Liver (tissue), 9 donors: ENCODE results near the gene TUBB4A. TPM values are rescaled to one million over a fixed set of nuclear protein-coding genes. Genes with fewer than 3 reads are reported as not detected.

Source experiments
- DNase-seq: peaks from one replicate; pipeline ENCODE4 v3.0.0-alpha.2; 2017; ENCODE audit warnings: low spot score
- H3K27ac ChIP-seq, 2 donors: one replicate each; pipeline ENCODE4 v1.7.0; 2013; ENCODE audit warnings: inconsistent platforms in 2 of 2, low read length in 2 of 2, control low read depth in 1 of 2, low read depth in 1 of 2, mild to moderate bottlenecking in 1 of 2
- H3K27me3 ChIP-seq, 4 donors: one replicate each; pipeline versions ENCODE4 v1.6.1 to v1.7.0; 2013; ENCODE audit warnings: low read length in 3 of 4, inconsistent platforms in 1 of 4, mild to moderate bottlenecking in 1 of 4, moderate library complexity in 1 of 4; ENCODE audit not compliant: control insufficient read depth in 4 of 4, insufficient read depth in 4 of 4
- H3K36me3 ChIP-seq, 4 donors: one replicate each; pipeline versions ENCODE4 v1.6.1 to v1.7.0; 2013; ENCODE audit warnings: low read length in 3 of 4, mild to moderate bottlenecking in 3 of 4, low read depth in 1 of 4, moderate library complexity in 1 of 4; ENCODE audit not compliant: control insufficient read depth in 4 of 4, insufficient read depth in 3 of 4
- H3K4me1 ChIP-seq, 4 donors: one replicate each; pipeline versions ENCODE4 v1.6.1 to v1.7.0; 2013; ENCODE audit warnings: low read length in 3 of 4, mild to moderate bottlenecking in 3 of 4, moderate library complexity in 1 of 4; ENCODE audit not compliant: control insufficient read depth in 4 of 4, insufficient read depth in 4 of 4
- H3K4me3 ChIP-seq, 3 donors: one replicate each; pipeline versions ENCODE4 v1.6.1 to v1.7.0; 2013; ENCODE audit warnings: low read length in 3 of 3, control low read depth in 1 of 3, low read depth in 1 of 3, mild to moderate bottlenecking in 1 of 3
- H3K9ac ChIP-seq, 2 donors: one replicate each; pipeline ENCODE4 v1.7.0; 2013; ENCODE audit warnings: low read length in 2 of 2, mild to moderate bottlenecking in 2 of 2, moderate library complexity in 2 of 2, control low read depth in 1 of 2, low read depth in 1 of 2
- H3K9me3 ChIP-seq, 4 donors: one replicate each; pipeline versions ENCODE4 v1.6.1 to v1.7.0; 2013; ENCODE audit warnings: low read length in 3 of 4; ENCODE audit not compliant: control insufficient read depth in 4 of 4
- CTCF ChIP-seq: fragments of 150-350 bp; IDR thresholded peaks from 2 replicates; pipeline ENCODE4 v1.5.1; 2017; ENCODE audit warnings: improper control_type of control experiment, low read depth, low read length; ENCODE audit not compliant: missing input control
- EGR1 ChIP-seq, 2 donors: IDR thresholded peaks; 2 replicates each; pipeline ENCODE4 v1.6.1; 2016 to 2018; ENCODE audit warnings: antibody characterized with exemption in 2 of 2, low read depth in 2 of 2
- FOXA1 ChIP-seq: IDR thresholded peaks from 2 replicates; pipeline ENCODE4 v1.6.1; 2016; ENCODE audit warnings: antibody characterized with exemption
- FOXA2 ChIP-seq: IDR thresholded peaks from 2 replicates; pipeline ENCODE4 v1.6.1; 2016; ENCODE audit warnings: antibody characterized with exemption
- GABPA ChIP-seq, 2 donors: IDR thresholded peaks in 1 of 2; conservative IDR thresholded peaks in 1 of 2; 2 replicates each; pipeline ENCODE4 v1.6.1; 2016; ENCODE audit warnings: antibody characterized with exemption in 2 of 2, mild to moderate bottlenecking in 1 of 2, moderate library complexity in 1 of 2
- HNF4A ChIP-seq, 2 donors: conservative IDR thresholded peaks; 2 replicates each; pipeline ENCODE4 v1.6.1; 2016; ENCODE audit warnings: antibody characterized with exemption in 2 of 2, mild to moderate bottlenecking in 2 of 2
- HNF4G ChIP-seq: IDR thresholded peaks from 2 replicates; pipeline ENCODE4 v1.6.1; 2016; ENCODE audit warnings: antibody characterized with exemption
- JUND ChIP-seq, 2 donors: IDR thresholded peaks; 2 replicates each; pipeline ENCODE4 v1.6.1; 2016; ENCODE audit warnings: antibody characterized with exemption in 2 of 2
- NR2F2 ChIP-seq: IDR thresholded peaks from 2 replicates; pipeline ENCODE4 v1.6.1; 2016; ENCODE audit warnings: antibody characterized with exemption
- RAD21 ChIP-seq, 2 donors: IDR thresholded peaks; 2 replicates each; pipeline ENCODE4 v1.6.1; 2016; ENCODE audit warnings: antibody characterized with exemption in 2 of 2, mild to moderate bottlenecking in 2 of 2
- RXRA ChIP-seq, 2 donors: IDR thresholded peaks; 2 replicates each; pipeline ENCODE4 v1.6.1; 2017 to 2018; ENCODE audit warnings: antibody characterized with exemption in 2 of 2, mild to moderate bottlenecking in 1 of 2
- SP1 ChIP-seq: IDR thresholded peaks from 2 replicates; pipeline ENCODE4 v1.6.1; 2018; ENCODE audit warnings: antibody characterized with exemption, mild to moderate bottlenecking
- TAF1 ChIP-seq: conservative IDR thresholded peaks from 2 replicates; pipeline ENCODE4 v1.6.1; 2016; ENCODE audit warnings: antibody characterized with exemption, mild to moderate bottlenecking
- YY1 ChIP-seq: IDR thresholded peaks from 2 replicates; pipeline ENCODE4 v1.6.1; 2016; ENCODE audit warnings: antibody characterized with exemption, mild to moderate bottlenecking
- WGBS: extraction: QIAGEN DNeasy Blood & Tissue Kit; methylation state at CpG from one replicate; pipeline ENCODE4 v1.1.7; 2013; 5-methylcytosine and 5-hydroxymethylcytosine counted together
- polyA plus RNA-seq, 2 donors: library from polyadenylated mRNA; stranded (reverse) in 1 of 2; unstranded in 1 of 2; fragments of 200-250 nt in 1 of 2; fragments of >200 nt in 1 of 2; fragmentation: Nextera tagmentation in 1 of 2; extraction: Ambion mirVana in 1 of 2; gene quantifications; one replicate each; pipeline versions ENCODE4 v1.2.1 to v1.2.3, GENCODE V29; 2013 to 2015
- total RNA-seq, 2 donors: library from RNA; depleted of rRNA; stranded (reverse); fragments of >200 nt; gene quantifications; one replicate each; pipeline ENCODE4 v1.2.3, GENCODE V29; 2014
- TF ChIP-seq, protein P1 (sequence below): IDR thresholded peaks from 2 replicates; pipeline ENCODE4 v1.6.1; 2016; ENCODE audit warnings: antibody characterized with exemption
- TF ChIP-seq, protein P2 (sequence below): IDR thresholded peaks from 2 replicates; pipeline ENCODE4 v1.6.1; 2016; ENCODE audit warnings: antibody characterized with exemption
- TF ChIP-seq, protein P3 (sequence below): IDR thresholded peaks from 2 replicates; pipeline ENCODE4 v1.6.1; 2016; ENCODE audit warnings: antibody characterized with exemption, mild to moderate bottlenecking
- donor health status: healthy.
- donor health status: healthy.
- donor health status: healthy.
- donor health status: healthy.
- donor health status: healthy.

Gene TUBB4A
- total and polyA plus RNA-seq, 4 donors: 0.25 to 1.9 (median 0.96) TPM

- no peak for DNase-seq
- H3K36me3 ChIP-seq: no peaks in the 10 kb centered on the region
- H3K4me1 ChIP-seq: peaks cover 0 to 15% (median 2%) of the 10 kb centered on the region in 4 donors
- no peaks in the 10 kb centered on the region for H3K27me3 ChIP-seq
- peak overlapping the region in 2 of 3 donors; percentile 34 to 42 for H3K4me3 ChIP-seq
- H3K9me3 ChIP-seq: no peaks in the 10 kb centered on the region
- H3K9ac ChIP-seq: peak overlapping the region in 1 of 2 donors; percentile 63
- peak overlapping the region in 1 of 2 donors; percentile 62 for H3K27ac ChIP-seq
- WGBS: 82% methylated on average over 10 of the region's 10 CpGs
- TF ChIP-seq RAD21 (IDR thresholded peaks at IDR 0.05) (no peak), HNF4A (conservative IDR thresholded peaks at IDR 0.05) (no peak), FOXA1 (no peak), NR2F2 (no peak), YY1 (no peak), SP1 (no peak), RXRA (IDR thresholded peaks at IDR 0.05) (no peak), HNF4G (no peak), FOXA2 (no peak), JUND (IDR thresholded peaks at IDR 0.05) (no peak), TAF1 (no peak), EGR1 (IDR thresholded peaks at IDR 0.05; ENCODE audit: low read depth in 2 of 2) (no peak), CTCF (no peak), GABPA (IDR thresholded peaks at IDR 0.05 in 1 of 2, conservative IDR thresholded peaks at IDR 0.05 in 1 of 2) (no peak)
- TF ChIP-seq, protein P1, sequence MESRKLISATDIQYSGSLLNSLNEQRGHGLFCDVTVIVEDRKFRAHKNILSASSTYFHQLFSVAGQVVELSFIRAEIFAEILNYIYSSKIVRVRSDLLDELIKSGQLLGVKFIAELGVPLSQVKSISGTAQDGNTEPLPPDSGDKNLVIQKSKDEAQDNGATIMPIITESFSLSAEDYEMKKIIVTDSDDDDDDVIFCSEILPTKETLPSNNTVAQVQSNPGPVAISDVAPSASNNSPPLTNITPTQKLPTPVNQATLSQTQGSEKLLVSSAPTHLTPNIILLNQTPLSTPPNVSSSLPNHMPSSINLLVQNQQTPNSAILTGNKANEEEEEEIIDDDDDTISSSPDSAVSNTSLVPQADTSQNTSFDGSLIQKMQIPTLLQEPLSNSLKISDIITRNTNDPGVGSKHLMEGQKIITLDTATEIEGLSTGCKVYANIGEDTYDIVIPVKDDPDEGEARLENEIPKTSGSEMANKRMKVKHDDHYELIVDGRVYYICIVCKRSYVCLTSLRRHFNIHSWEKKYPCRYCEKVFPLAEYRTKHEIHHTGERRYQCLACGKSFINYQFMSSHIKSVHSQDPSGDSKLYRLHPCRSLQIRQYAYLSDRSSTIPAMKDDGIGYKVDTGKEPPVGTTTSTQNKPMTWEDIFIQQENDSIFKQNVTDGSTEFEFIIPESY: no peak
- TF ChIP-seq, protein P2, sequence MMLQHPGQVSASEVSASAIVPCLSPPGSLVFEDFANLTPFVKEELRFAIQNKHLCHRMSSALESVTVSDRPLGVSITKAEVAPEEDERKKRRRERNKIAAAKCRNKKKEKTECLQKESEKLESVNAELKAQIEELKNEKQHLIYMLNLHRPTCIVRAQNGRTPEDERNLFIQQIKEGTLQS: no peak
- TF ChIP-seq, protein P3, sequence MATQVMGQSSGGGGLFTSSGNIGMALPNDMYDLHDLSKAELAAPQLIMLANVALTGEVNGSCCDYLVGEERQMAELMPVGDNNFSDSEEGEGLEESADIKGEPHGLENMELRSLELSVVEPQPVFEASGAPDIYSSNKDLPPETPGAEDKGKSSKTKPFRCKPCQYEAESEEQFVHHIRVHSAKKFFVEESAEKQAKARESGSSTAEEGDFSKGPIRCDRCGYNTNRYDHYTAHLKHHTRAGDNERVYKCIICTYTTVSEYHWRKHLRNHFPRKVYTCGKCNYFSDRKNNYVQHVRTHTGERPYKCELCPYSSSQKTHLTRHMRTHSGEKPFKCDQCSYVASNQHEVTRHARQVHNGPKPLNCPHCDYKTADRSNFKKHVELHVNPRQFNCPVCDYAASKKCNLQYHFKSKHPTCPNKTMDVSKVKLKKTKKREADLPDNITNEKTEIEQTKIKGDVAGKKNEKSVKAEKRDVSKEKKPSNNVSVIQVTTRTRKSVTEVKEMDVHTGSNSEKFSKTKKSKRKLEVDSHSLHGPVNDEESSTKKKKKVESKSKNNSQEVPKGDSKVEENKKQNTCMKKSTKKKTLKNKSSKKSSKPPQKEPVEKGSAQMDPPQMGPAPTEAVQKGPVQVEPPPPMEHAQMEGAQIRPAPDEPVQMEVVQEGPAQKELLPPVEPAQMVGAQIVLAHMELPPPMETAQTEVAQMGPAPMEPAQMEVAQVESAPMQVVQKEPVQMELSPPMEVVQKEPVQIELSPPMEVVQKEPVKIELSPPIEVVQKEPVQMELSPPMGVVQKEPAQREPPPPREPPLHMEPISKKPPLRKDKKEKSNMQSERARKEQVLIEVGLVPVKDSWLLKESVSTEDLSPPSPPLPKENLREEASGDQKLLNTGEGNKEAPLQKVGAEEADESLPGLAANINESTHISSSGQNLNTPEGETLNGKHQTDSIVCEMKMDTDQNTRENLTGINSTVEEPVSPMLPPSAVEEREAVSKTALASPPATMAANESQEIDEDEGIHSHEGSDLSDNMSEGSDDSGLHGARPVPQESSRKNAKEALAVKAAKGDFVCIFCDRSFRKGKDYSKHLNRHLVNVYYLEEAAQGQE: no peak
Measured at GRCh38 chr19:6480848-6481415, 21.2 kb downstream of the TUBB4A start.
